Activated CD4-positive, alpha-beta T cell treated with anti-CD3 and anti-CD28 coated beads, Interleukin-2, amount 50 U/mL, for 48 hours (primary cell): ENCODE results near the gene SP5.
A peak's percentile ranks its signal among the peaks of the same experiment; 100 is the strongest.
"Not testable (repeated sequence)": the region's sequence is repeated elsewhere in the genome, so short reads cannot be mapped to it uniquely, and the experiment has no call there.

ENCODE experiments used
- DNase-seq, 2 experiments: peaks; one replicate each; pipeline ENCODE4 v3.0.0-alpha.2; 2020

Gene SP5

GRCh38 chr2:170711774-170712652 is 3.1 kb upstream of the SP5 start:
- DNase-seq = peak; percentile 11 to 19

GRCh38 chr2:170712653-170713542 is 2.2 kb upstream of the SP5 start:
- DNase-seq = no peak

GRCh38 chr2:170713543-170714380 is 1.4 kb upstream of the SP5 start:
- DNase-seq = peak; percentile 10 to 12

GRCh38 chr2:170714381-170715061 is 616 bp upstream of the SP5 start:
- peak; percentile 11 to 16 for DNase-seq

GRCh38 chr2:170715932-170716777 is 1.0 kb downstream of the SP5 start:
- peak; percentile 6 to 17 for DNase-seq

GRCh38 chr2:170716851-170717598 is 1.9 kb downstream of the SP5 start:
- DNase-seq = peak; percentile 40 to 57

- no peak for DNase-seq
Observed at GRCh38 chr2:170717599-170717963, 2.4 kb downstream of the SP5 start.

GRCh38 chr2:170717991-170718589 is 3.0 kb downstream of the SP5 start:
- DNase-seq = no peak

GRCh38 chr2:170719810-170720209 is 4.7 kb downstream of the SP5 start:
- no peak for DNase-seq

- DNase-seq = no peak
Observed at GRCh38 chr2:170721678-170722077, 6.5 kb downstream of the SP5 start.

- DNase-seq = no peak
Observed at GRCh38 chr2:170722301-170722700, 7.2 kb downstream of the SP5 start.

GRCh38 chr2:170723446-170723958 is 8.4 kb downstream of the SP5 start:
- no peak for DNase-seq

GRCh38 chr2:170733798-170734600 is 18.9 kb downstream of the SP5 start:
- DNase-seq = no peak

- not testable (repeated sequence) for DNase-seq
Observed at GRCh38 chr2:170734601-170735000, 19.5 kb downstream of the SP5 start.

- DNase-seq = no peak
Observed at GRCh38 chr2:170736628-170737027, 21.5 kb downstream of the SP5 start.

- no peak for DNase-seq
Observed at GRCh38 chr2:170737406-170737805, 22.3 kb downstream of the SP5 start.

GRCh38 chr2:170737821-170738220 is 22.7 kb downstream of the SP5 start:
- no peak for DNase-seq

- no peak for DNase-seq
Observed at GRCh38 chr2:170739048-170739447, 23.9 kb downstream of the SP5 start.

- no peak for DNase-seq
Observed at GRCh38 chr2:170739507-170740046, 24.4 kb downstream of the SP5 start.
